Esophagus muscularis mucosa (tissue), 2 donors: ENCODE measurements around the gene LPCAT2.

Experiments
- POLR2A ChIP-seq: fragments of 450-650 bp; IDR thresholded peaks from one replicate; pipeline ENCODE4 v1.6.1; 2017; ENCODE audit warnings: antibody characterized with exemption, moderate library complexity, mild to moderate bottlenecking, low read depth
- POLR2AphosphoS5 ChIP-seq, 2 donors: sonication (generic); formaldehyde crosslinking; IDR thresholded peaks; one replicate each; pipeline ENCODE4 v1.6.1; 2017; ENCODE audit warnings: antibody characterized with exemption in 2 of 2

GRCh38 chr16:55489119-55489955, 19.5 kb upstream of the LPCAT2 start:
- TF ChIP-seq POLR2A (no peak), POLR2AphosphoS5 (IDR thresholded peaks at IDR 0.05) (no peak)
